Brain microvascular endothelial cell (primary cell): Measurements from ENCODE around the gene MET.
"Not testable (repeated sequence)": the region's sequence is repeated elsewhere in the genome, so short reads cannot be mapped to it uniquely, and the experiment has no call there.

Experiments
- DNase-seq: peaks from one replicate; pipeline ENCODE4 v3.0.0-alpha.2; 2020
- H3K27ac ChIP-seq: fragments of 250-450 bp; sonication (Bioruptor Pico); 2 replicates; pipeline ENCODE4 v1.5.1; 2020; ENCODE audit warnings: mild to moderate bottlenecking, moderate library complexity
- H3K27me3 ChIP-seq: fragments of 250-450 bp; sonication (Bioruptor Pico); replicated peaks from 2 replicates; pipeline ENCODE4 v1.5.1; 2020; ENCODE audit warnings: mild to moderate bottlenecking
- H3K36me3 ChIP-seq: fragments of 250-450 bp; sonication (Bioruptor Pico); replicated peaks from 2 replicates; pipeline ENCODE4 v1.5.1; 2020; ENCODE audit warnings: mild to moderate bottlenecking
- H3K4me3 ChIP-seq: 2 replicates; pipeline ENCODE4 v1.5.1; 2011; ENCODE audit warnings: low read depth, mild to moderate bottlenecking, control low read depth, low read length, moderate library complexity
- CTCF ChIP-seq: IDR thresholded peaks from 2 replicates; pipeline ENCODE4 v1.5.1; 2011; ENCODE audit warnings: low read depth, mild to moderate bottlenecking, moderate library complexity, low read length, control low read depth, inconsistent platforms; ENCODE audit errors: missing control alignments
- in situ Hi-C: cut with HindIII; loops from 2 replicates; pipeline ENCODE4 v1.10.0; 2017; ENCODE audit warnings: low sequenced_read_pairs, low pct_ligation_motif_present

The MET gene

GRCh38 chr7:116742641-116743040 lies 70.6 kb downstream of the MET start:
- no peak for DNase-seq
- Histone ChIP-seq H3K4me3 (no peak overlapping the region), H3K27me3 (no peaks in the 10 kb centered on the region), H3K27ac (no peak overlapping the region), H3K36me3 (no peaks in the 10 kb centered on the region)
- TF ChIP-seq CTCF = no peak
- in situ Hi-C loops = no loop called here

GRCh38 chr7:116743835-116744234 lies 71.8 kb downstream of the MET start:
- in situ Hi-C loops, DNase-seq, H3K27ac ChIP-seq, H3K27me3 ChIP-seq, H3K4me3 ChIP-seq, H3K36me3 ChIP-seq: not testable (repeated sequence)

- H3K27me3 ChIP-seq, H3K27ac ChIP-seq, H3K4me3 ChIP-seq, in situ Hi-C loops, H3K36me3 ChIP-seq, DNase-seq: not testable (repeated sequence)
Measured at GRCh38 chr7:116746388-116746787, 74.4 kb downstream of the MET start.

- H3K4me3 ChIP-seq, DNase-seq, in situ Hi-C loops, H3K36me3 ChIP-seq, H3K27ac ChIP-seq, H3K27me3 ChIP-seq: not testable (repeated sequence)
Measured at GRCh38 chr7:116751070-116751469, 79.1 kb downstream of the MET start.

GRCh38 chr7:116752305-116753074 lies 80.5 kb downstream of the MET start:
- no peak for DNase-seq
- in situ Hi-C loops = no loop called here
- Histone ChIP-seq H3K27me3 (no peaks in the 10 kb centered on the region), H3K36me3 (no peaks in the 10 kb centered on the region), H3K4me3 (no peak overlapping the region), H3K27ac (no peak overlapping the region)
- no peak for TF ChIP-seq CTCF

- no peak for TF ChIP-seq CTCF
- Histone ChIP-seq H3K27me3 (no peaks in the 10 kb centered on the region), H3K4me3 (no peak overlapping the region), H3K27ac (no peak overlapping the region), H3K36me3 (no peaks in the 10 kb centered on the region)
- in situ Hi-C loops = no loop called here
- DNase-seq = no peak
Measured at GRCh38 chr7:116753130-116753529, 81.1 kb downstream of the MET start.

- Histone ChIP-seq H3K27ac (no peak overlapping the region), H3K27me3 (no peaks in the 10 kb centered on the region), H3K36me3 (no peaks in the 10 kb centered on the region), H3K4me3 (no peak overlapping the region)
- in situ Hi-C loops = no loop called here
- DNase-seq = no peak
- no peak for TF ChIP-seq CTCF
Measured at GRCh38 chr7:116754186-116754585, 82.2 kb downstream of the MET start.
